ENCODE measurements around the gene PRAMEF5.
"Not testable (repeated sequence)": the region's sequence is repeated elsewhere in the genome, so short reads cannot be mapped to it uniquely, and the experiment has no call there.

The PRAMEF5 gene

DNA sequence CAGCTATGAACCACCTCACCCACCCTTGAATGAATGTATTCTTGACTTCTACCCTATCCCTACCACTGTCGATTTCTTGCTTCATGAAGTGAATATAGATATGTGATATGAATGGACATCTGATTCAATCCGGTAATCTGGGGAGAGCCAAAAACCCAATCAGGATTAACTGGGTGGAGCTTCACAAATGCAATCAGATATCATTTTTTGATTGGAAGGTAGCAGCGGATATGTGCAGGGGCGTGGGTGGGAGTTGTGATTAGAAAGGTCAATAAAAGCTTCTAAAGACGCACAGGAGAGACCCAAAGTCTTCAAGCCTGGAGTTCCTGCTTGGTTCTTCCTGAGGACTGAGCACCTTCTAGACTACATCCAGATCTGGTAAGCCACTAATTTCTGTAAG is at the start of gene PRAMEF5:
TSS of gene PRAMEF5 (plus strand) at position 301 of the 400 bp plus-strand sequence. CDS start 5,071 bp downstream, outside the sequence.
- DNase-seq (ENCODE audit: low read depth); H3K4me3 ChIP-seq (ENCODE audit: control insufficient read depth, low read depth, low read length): not testable (repeated sequence)

DNA sequence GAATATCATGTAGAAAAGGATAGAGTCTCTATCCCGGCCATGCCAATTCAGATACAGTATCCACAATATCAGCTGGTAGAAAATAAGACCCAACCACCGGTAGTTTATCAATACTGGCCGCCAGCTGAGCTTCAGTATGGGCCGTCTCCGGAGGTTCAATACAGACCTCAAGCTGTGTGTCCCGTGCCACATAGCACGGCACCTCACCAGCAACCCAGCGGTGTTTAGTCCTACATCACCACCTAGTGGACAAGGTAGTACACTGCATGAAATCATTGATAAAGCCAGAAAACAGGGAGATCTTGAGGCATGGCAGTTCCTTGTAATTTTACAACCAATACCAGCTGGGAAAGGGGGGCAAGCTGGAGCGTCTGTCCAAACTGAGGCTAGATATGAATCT is 45.3 kb upstream of the PRAMEF5 start:
- DNase-seq (ENCODE audit: low read depth) = not testable (repeated sequence)

GRCh38 chr1:13216619-13217018 is 37.4 kb upstream of the PRAMEF5 start:
- H3K4me3 ChIP-seq (ENCODE audit: control insufficient read depth, low read depth, low read length); DNase-seq (ENCODE audit: low read depth): not testable (repeated sequence)

More for the DNA sequence above, 45.3 kb upstream of the PRAMEF5 start:
- not testable (repeated sequence) for H3K4me3 ChIP-seq (ENCODE audit: control insufficient read depth, low read depth, low read length)

- H3K4me3 ChIP-seq (ENCODE audit: control insufficient read depth, low read depth, low read length); DNase-seq (ENCODE audit: low read depth): not testable (repeated sequence)
Measured at GRCh38 chr1:13219203-13219602, 34.8 kb upstream of the PRAMEF5 start.

DNA sequence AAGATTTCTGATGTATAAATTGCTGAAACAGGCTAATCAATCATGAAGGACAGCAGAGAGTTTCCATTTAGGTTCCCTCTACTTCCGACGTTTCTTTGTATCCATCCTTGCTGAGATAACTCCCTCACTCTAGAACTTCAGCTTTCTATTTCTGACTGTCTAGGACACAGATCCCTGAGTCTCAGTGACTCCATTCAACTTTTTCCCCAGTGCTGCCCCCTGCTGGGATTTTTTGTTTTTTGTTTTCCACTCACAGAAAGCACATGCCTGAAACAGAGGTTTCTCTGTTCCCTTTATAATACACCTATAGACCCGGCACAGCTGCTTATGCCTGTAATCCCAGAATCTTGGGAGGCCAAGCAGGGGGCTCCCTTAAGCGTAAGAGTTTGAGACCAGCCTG is 31.2 kb upstream of the PRAMEF5 start:
- not testable (repeated sequence) for H3K4me3 ChIP-seq (ENCODE audit: control insufficient read depth, low read depth, low read length); DNase-seq (ENCODE audit: low read depth)

- no peak overlapping the region for H3K4me3 ChIP-seq (ENCODE audit: control insufficient read depth, low read depth, low read length)
- no peak for DNase-seq (ENCODE audit: low read depth)
- TF ChIP-seq, protein P1, sequence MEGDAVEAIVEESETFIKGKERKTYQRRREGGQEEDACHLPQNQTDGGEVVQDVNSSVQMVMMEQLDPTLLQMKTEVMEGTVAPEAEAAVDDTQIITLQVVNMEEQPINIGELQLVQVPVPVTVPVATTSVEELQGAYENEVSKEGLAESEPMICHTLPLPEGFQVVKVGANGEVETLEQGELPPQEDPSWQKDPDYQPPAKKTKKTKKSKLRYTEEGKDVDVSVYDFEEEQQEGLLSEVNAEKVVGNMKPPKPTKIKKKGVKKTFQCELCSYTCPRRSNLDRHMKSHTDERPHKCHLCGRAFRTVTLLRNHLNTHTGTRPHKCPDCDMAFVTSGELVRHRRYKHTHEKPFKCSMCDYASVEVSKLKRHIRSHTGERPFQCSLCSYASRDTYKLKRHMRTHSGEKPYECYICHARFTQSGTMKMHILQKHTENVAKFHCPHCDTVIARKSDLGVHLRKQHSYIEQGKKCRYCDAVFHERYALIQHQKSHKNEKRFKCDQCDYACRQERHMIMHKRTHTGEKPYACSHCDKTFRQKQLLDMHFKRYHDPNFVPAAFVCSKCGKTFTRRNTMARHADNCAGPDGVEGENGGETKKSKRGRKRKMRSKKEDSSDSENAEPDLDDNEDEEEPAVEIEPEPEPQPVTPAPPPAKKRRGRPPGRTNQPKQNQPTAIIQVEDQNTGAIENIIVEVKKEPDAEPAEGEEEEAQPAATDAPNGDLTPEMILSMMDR (IDR thresholded peaks at IDR 0.05; ENCODE audit: control insufficient read depth, insufficient read depth, low read depth, low read length, missing control alignments) = no peak
Measured at GRCh38 chr1:13224480-13225060, 29.4 kb upstream of the PRAMEF5 start.

GRCh38 chr1:13225675-13226204 is 28.3 kb upstream of the PRAMEF5 start, which contains the start of gene PRAMEF18:
Gene PRAMEF18, minus strand, starts transcription at chr1:13226154. Its CDS starts 48 bp downstream, at chr1:13226106.
- not testable (repeated sequence) for H3K4me3 ChIP-seq (ENCODE audit: control insufficient read depth, low read depth, low read length); DNase-seq (ENCODE audit: low read depth)

- not testable (repeated sequence) for DNase-seq (ENCODE audit: low read depth); H3K4me3 ChIP-seq (ENCODE audit: control insufficient read depth, low read depth, low read length)
Measured at GRCh38 chr1:13227271-13228055, 26.5 kb upstream of the PRAMEF5 start.

- TF ChIP-seq, protein P1 (IDR thresholded peaks at IDR 0.05; ENCODE audit: control insufficient read depth, insufficient read depth, low read depth, low read length, missing control alignments) = no peak
- no peak for DNase-seq (ENCODE audit: low read depth)
- no peak overlapping the region for H3K4me3 ChIP-seq (ENCODE audit: control insufficient read depth, low read depth, low read length)
Measured at GRCh38 chr1:13228343-13228781, 25.6 kb upstream of the PRAMEF5 start.

DNA sequence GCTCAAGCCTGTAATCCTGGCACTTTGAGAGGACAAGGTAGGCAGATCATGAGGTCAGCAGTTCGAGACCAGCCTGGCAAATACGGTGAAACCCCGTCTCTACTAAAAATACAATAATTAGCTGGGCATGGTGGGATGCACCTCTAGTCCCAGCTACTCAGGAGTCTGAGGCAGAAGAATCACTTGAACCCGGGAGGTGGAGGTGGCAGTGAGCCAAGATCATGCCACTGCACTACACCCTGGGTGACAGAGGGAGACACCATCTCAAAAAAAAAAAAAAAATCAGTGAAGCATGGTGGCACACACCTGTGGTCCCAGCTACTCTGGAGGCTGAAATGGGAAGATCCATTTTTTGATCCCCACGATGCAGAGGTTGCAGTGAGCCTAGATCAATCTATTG is 23.9 kb upstream of the PRAMEF5 start:
- H3K4me3 ChIP-seq (ENCODE audit: control insufficient read depth, low read depth, low read length); DNase-seq (ENCODE audit: low read depth): not testable (repeated sequence)

DNA sequence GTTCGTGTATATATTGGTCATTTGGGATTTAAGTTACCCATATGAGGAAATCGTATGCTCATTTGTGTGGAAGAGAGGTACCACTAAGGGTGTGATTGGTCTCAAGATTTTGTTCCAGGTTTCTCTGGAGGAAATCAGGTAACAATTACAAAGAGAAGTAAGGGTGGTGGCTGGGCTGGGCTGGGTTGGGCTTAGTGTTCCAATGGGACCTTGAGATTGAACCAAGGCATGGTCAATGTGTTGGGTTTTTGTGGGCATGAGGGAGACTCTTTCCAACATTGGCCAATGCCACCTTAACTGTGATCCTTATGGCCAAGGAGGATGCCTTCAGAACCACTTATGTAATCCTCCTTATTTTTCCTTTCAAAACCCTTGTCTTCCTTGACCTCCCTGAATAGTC is 23.4 kb upstream of the PRAMEF5 start:
- DNase-seq (ENCODE audit: low read depth); H3K4me3 ChIP-seq (ENCODE audit: control insufficient read depth, low read depth, low read length): not testable (repeated sequence)

- not testable (repeated sequence) for DNase-seq (ENCODE audit: low read depth); H3K4me3 ChIP-seq (ENCODE audit: control insufficient read depth, low read depth, low read length)
Measured at GRCh38 chr1:13231061-13231750, 22.8 kb upstream of the PRAMEF5 start.

- DNase-seq (ENCODE audit: low read depth); H3K4me3 ChIP-seq (ENCODE audit: control insufficient read depth, low read depth, low read length): not testable (repeated sequence)
Measured at GRCh38 chr1:13232056-13232455, 21.9 kb upstream of the PRAMEF5 start.

DNA sequence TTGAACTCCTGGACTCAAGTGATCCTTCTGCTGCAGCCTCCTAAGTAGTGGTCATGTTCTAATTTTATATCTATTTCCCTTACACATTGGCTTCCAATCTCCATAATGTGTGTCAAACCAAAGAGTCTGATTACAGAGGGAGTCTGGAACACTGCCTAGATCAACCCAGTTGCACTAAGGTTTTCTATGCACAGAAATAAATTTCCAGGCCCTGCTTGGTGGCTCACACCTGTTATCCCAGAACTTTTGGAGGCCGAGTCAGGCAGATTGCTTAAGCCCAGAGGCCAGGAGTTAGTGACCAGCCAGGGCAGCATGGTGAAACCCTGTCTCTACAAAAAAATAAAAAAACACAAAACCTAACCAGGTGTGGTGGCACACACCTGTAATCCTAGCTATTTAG is 19.9 kb upstream of the PRAMEF5 start:
- H3K4me3 ChIP-seq (ENCODE audit: control insufficient read depth, low read depth, low read length); DNase-seq (ENCODE audit: low read depth): not testable (repeated sequence)

- not testable (repeated sequence) for H3K4me3 ChIP-seq (ENCODE audit: control insufficient read depth, low read depth, low read length); DNase-seq (ENCODE audit: low read depth)
Measured at GRCh38 chr1:13237572-13237971, 16.4 kb upstream of the PRAMEF5 start.

DNA sequence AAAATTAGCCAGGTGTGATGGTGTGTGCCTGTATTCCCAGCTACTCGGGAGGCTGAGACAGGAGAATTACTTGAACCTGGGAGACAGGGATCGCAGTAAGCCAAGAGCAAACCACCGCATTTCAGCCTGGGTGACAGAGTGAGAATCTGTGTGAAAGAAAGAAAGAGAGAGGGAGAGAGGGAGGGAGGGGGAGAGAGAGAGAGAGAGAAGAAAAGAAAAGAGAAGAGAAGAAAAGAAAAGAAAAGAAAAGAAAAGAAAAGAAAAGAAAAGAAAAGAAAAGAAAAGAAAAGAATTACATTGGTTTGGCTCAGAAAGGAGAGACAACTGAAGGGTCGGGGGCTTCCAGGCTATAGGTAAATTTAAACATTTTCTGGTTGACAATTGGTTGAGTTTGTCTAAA is 14.4 kb upstream of the PRAMEF5 start:
- not testable (repeated sequence) for H3K4me3 ChIP-seq (ENCODE audit: control insufficient read depth, low read depth, low read length); DNase-seq (ENCODE audit: low read depth)

Measured in AG09309 (cell line).